OCI-M1 (cell line): Measurements from ENCODE around the gene MOG.

Experiments
- DNase-seq: peaks from one replicate; lab custom pipeline; 2025; lab: John Stamatoyannopoulos, UW

The MOG gene

DNA sequence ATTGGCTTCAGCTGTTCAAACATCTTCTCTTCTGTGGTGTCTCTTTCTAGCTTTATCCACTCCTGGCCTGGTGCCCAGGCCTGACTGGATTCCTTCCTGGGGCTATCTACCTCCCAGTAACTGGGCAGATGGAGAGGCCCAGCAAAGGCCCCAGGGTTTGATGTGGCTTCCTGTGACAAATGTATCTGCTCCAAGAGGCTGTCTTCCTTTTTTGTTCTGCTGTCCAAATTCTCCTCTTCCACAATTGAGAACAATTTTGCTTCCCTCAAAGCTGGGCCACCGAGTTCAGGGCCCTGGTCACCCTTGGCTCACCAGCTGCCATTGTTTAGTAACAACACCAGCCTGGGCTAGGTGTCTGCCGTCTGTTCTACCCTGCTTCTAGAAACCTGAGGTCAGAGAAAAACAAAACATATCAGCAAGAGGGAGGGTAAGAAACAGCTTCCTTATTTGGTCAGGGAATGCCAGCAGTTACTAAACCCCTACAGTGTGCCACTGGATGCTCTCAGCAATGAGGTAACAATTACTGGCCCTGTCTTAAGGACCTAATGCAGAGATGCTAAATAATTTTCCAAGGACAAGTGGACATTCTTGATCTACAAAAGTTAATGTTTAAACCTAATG is 20.2 kb downstream of the MOG start:
- peak; percentile 22 for DNase-seq

DNA sequence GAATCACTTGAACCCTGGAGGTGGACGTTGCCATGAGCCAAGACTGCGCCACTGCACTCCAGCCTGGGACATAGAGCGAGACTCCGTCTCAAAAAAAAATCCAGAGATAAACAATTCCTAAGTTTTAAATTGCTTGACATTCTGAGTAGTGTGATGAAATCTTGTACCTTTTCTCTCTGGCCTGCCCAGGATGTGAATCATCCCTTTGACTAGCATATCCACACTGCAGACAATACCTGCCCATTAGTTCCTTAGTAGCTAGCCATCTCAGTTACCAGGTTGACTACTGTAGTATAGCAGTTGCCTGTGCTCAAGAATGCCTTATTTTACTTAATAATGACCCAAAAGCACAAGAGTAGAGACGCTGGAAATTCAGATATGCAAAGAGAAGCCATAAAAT is 21.2 kb downstream of the MOG start:
- no peak for DNase-seq

DNA sequence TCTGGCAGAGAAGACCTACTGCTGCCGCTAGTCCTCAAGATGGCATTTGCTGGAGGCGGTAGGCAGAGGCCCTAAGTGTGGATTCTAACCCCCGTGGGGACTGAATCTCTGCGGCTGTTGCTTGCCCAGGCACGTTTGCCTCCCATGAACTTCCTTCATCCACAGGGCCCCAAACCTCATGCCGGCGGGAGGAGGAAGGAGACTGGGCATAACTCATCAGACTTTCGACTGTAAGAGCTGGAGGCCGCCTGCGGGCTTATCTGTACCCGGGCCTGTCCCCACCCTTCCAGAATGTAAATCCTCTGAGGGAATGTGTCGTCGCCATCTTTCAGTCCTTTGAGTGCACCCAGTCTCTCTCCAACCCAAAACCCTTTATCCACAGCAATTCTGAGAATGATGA is 23.1 kb downstream of the MOG start:
- DNase-seq = no peak

DNA sequence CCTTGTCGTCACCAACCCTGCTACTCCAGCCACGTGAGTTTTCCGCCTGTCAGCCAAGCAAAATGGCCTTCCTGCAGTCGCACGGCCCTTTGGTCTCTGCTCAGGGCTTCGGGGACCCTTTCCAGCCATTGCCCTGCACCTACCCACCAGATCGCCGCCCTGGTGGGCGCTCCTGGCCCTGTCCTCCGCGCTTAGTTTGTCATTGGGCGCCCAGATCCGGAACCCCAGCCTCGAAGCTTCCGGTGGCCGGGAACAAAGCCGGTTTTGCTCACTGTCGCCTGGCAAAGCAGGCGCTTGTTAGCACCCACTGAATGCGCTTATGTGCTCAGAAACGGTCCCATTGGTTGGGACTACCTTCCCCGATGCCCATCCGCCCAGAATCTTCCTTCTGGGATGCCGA is 23.5 kb downstream of the MOG start:
- no peak for DNase-seq

DNA sequence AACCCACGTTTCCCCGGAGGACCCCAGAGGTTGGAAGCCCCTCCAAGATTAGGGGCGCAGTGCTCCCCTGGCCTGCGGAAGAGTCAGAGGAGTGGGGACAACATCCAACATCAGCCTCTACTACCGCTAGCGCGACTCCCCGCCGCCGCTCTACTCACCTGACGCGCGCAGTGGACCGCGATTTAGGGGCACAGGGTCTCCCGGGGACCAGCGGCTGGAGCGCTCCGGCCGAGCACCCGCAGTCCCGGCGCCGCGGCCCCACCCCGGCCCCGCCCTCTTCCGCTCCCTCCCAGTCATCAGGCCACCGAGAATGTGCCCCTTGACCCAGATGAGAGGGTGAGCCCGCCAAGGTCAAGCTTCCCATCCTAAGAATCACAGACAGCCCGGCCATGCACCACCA is 24.0 kb downstream of the MOG start, which contains the start of gene ZFP57:
ZFP57 (minus strand) TSS at position 249 of the 400 bp plus-strand sequence. CDS start 4,149 bp downstream, outside the sequence.
- no peak for DNase-seq

DNA sequence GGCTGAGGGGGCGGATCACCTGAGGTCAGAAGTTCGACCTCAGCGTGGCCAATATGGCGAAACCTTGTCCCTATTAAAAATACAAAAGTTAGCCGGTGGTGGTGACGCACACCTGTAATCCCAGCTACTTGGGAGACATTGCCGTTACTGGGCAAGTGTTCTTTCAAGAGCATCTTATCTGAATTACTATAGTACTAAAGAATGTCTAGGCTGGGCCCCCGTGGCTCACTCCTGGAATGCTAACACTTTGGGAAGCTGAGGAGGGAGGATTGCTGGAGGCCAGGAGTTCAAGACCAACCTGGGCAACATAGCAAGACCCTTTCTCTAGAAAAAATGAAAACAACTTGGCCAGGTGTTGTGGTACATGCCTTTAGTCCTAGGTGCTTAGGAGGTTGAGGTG is 24.9 kb downstream of the MOG start:
- DNase-seq = no peak

DNA sequence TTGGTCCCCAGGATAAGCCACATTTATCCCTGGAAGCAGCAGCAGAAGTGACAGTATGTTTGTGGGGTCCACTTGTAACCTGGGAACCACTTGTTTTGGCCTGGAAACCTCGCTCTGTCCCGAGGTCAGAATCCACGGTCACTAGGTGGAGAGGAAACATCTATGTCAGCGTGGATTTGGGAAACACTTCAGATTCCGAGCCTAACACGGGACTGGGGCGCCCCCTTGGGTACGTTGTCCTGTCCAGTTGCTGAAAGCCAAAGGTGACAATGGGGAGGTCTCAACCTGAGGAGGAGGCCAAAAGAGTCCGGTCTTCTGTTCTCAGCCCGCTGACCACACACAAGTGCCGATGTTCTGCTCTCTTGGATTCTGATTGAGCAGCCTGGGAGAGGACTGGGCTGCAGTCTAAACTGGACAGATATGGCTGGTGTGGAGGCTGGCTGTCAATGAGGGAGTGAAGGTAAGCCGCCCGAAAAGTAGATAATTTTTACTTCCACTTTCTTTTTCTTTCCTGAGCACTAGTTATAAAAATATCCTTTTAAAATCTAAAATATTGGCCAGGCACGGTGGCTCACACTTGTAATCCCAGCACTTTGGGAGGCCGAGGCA is 28.9 kb downstream of the MOG start:
- peak; percentile 67 for DNase-seq

DNA sequence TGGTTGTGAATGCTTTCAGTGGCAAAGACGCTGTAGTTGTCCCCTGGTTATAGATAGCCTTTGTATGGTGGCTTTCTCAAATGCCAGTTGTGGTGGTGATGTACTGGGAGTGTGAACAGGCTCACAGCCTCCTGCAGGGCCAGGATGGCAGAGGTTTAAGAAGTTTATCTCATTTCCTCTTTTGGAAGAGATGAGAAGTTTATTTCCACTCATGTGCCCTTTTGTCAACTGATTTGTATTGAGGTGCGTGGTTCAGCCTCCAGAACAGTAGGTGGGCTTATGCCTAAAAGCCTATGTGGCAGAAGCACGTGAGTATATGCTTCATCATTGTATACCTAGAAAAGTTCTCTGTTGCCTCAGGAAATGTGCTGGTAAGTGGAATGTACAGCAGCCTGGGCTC is 37.7 kb downstream of the MOG start:
- DNase-seq = no peak

DNA sequence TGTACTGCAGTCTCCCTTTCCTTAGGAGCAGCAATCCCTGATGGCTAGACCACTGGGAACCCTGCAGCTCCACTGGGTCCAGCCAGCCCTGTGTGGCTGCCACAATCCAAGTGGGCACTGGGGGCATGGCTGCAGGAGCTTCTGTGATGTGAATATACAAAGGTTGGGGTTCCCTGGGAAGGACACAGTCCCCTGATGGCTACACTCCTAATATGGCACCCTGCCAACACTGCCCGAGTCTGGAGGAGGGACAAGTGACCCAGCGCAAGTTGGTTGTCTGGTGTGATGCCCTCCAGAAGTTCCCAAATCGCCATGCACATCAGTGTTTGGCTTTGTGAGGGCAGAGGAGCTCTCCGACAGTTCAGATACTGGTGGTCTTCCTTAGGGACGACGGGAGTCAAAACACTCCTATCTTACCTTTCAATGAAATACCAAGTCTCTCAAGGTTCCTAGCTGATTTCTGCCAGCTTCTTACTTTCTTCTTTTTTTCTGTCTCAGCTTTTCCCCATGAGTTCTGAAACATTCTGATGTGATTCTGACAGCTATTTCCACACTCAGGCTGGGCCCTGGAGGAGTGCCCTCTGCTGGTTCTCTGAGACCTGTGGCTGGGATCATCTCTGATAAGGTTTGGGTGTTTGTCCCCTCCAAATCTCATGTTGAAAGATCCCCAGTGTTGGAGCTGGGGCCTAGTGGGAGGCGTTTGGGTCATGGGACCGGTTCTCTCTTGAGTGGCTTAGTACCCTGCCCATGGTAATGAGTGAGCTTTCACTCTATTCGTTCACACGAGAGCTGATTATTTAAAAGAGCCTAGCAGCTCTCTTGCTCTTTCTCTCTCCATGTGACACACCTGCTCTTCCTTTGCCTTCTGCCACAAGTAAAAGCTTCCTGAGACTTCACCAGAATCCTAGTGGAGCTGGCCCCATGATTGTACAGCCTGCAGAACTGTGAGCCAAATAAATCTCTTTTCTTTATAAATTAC is 39.5 kb downstream of the MOG start:
- DNase-seq = peak; percentile 47

DNA sequence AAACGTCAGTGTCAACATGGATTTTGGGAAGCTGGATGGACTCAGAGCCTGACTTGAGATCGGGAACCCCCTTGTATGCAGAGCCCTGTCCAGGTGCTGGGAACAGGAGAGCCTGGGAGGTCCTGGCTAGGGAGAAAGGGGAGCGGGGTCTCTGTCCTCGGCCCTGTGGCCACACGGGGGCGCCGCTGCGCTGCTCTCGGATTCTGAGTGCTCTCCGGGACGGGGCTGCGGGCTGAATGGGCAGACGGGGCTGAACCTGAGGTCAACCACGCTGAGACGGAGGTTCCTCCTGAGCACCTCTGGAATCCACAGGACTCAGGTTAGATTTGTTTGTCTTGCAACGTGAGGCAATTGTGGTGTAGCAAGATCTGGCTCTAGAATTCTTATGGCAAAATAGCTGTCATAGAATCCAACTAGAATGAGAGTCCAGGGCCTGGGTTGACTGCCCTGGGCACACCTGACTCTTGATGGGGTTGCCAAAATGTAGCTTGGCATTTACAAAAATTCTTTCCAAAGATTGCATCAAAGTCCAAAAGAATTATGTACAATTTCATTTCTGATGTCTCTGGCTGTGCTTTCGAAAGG is 45.7 kb downstream of the MOG start:
- peak; percentile 81 for DNase-seq

DNA sequence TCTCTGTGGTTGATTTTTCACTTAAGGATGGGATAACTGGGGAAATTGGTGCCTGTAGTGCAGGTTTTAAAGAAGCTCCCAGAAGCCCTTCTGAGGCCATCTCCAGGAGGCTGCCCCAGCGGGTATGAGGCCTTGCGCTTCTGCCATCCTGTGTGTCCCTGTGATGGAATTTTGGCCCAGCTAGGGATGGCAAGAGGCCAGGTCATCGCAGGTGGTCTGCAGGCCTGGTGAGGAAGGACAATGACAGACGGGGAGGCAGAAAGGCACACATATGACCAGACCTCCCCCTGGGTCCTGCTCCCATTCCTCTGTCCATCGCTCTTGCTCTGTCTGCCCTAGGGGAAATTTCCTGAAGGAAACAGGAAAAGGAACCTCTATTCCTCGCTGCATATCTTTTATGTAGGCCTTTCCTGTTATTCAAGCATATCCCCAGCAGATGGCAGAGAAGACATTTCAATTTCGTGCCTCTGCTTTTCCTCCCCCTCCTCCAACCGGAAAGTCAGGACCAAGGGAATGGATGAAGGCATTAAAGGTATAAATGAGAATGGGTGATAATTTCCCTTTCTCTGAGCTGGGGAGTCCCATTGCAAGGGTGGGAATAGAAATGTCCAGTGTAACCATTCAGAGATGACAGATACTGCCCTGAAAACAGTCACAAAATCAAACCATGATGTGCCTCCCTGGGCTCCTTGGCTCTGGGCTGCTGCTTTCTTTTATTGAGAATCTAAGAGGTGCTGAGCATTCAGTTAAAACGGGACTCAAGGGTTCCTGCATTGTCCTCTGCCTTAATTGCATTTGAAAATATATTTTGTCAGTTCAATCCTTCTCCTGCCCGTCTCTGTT is 48.7 kb downstream of the MOG start:
- DNase-seq = peak; percentile 62

DNA sequence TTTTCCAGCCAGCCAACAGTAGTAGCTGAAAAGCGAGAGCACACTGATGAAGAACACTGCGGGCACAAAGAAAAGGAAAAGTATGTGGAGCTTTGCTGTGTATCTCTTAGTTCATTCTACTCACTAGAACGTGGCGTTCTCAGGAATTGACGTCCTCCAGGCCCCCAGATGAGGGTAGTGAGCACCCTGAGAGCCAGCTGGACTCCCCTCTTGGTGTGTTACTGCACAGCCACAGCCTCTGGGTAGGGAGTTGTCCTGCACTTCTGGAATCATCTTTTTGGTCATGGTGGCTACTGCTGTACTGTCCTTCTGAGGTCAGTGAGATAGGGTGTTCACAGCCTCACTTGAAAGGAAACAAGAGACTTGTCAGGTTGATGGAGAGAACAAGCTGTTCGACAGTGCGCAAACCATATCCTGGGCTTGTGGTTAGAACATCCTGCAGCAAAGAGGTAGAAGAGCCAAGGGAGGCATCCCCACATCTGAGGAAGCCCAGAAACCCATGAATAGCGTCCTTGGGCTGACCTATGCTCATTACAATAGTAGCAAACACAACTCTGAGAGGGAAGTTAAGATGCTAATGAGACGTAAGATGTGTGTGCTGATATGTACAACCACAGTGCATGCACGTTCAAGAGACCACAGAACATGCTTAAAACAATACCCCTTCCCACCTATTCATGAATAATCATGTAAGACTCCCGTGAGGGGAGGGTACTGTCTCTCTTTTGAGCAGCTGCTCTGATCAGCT is 51.7 kb downstream of the MOG start:
- peak; percentile 18 for DNase-seq

DNA sequence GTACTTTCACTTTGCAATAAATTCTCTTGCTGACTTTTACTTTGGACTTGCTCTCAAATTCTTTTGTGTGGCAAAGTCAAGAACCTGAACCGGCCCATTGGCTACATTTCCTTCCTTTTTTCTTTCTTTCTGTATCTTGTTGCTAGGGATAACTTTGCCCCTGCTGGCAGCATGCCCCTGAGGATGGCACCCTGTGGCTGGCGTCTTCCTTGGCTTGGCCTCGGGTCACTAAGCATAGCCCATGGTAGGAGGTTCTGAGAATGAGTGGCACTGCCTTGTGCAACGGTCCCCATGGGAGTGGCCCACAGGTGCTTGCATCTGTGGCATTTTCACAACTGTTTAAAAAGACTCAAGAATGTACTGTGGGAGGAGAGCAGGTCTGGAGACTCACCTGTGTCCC is 52.3 kb downstream of the MOG start:
- no peak for DNase-seq

DNA sequence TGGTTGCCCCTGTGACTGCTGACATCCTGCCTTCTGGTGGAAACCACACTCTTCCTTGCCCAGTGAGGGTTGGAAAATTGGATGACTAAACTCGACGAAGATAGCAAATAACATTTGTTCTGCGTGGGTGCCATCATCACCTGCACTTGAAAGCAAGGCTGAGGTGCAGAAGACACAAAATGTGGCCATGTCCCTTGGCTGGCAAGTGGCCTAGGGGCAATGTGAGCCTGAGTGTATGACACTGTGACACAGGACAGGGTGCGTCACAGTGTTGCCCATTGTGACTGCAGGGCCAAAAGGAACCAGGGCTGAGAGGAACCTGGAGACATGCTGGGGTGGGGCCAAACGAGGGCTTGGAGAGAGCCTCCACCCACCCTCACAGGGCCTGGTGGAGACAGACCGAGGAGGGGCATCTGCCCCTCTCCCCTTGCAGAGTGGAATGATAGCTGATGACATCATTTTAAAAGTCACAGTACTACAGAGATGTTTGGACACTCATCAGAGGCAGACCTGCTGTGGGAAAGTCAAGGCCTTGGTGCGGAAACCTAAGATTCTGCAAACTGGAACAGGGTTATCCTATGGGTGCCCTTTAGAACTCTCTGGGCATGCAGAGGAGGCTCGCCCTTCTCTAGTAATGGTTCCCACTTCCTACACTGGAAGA is 53.5 kb downstream of the MOG start:
- DNase-seq = no peak

DNA sequence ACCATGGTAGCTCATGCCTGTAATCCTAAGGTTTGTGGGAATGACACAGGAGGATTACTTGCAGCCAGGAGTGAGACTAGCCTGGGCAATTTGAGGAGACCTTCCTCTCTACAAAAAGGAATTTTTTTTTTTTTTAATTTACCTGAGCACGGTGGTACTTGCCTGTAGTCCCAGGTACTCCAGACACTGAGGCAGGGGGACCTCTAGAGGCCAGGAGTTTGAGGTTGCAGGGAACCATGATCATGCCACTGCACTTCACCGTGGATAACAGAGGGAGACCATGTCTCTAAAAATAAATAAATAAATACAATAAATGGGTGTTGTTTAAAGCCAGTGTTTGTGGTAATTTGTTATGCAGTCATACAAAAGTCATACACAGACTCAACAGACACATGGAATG is 64.0 kb downstream of the MOG start:
- peak; percentile 8 for DNase-seq
